ENCODE data around the gene TGFBR2. TPM values are rescaled to one million over a fixed set of nuclear protein-coding genes. Genes with fewer than 3 reads are reported as not detected.

The TGFBR2 gene
- total and polyA plus RNA-seq, 2 of the 13 experiments (the other 11 are each of a cell fraction or from before 2014, with no cell fraction given), result 82.2 to 187 TPM

DNA sequence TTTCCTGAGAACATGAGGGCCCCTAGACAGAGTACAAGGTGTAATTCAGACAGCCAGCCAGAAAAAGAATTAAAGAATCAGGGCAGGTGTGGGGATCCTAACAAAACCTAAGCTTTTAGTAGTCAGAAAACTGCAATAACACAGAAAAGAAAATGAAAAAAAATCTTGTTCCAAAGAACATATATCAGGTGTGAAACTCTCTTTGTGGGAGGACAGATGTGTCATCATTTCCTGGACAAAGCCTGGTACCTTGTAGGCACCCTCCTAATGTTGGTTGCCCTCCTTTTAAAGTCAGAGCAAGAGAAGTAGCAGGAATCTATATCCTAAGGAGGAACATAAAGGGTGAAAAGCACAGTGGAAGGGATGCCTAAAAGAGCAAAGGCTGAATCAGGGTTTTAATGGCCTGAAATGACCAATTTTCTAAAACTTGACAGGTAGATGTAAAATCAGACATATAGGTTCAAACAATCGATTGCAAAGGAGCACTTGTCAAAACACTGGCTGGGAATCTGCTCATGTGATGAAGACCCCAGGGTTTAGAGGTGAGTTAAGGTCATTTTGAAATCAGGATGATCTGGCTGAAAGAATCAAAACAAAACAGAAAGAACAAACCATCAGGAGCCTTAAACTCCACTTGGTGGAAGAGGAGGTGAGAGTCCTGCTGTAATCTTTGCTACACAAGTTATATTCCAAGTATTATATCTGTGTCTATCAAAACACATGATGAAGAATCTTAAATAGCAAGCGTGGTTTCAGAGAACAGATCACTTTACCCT, 54.9 kb downstream of the TGFBR2 start (continued):
- TF ChIP-seq, protein P1, sequence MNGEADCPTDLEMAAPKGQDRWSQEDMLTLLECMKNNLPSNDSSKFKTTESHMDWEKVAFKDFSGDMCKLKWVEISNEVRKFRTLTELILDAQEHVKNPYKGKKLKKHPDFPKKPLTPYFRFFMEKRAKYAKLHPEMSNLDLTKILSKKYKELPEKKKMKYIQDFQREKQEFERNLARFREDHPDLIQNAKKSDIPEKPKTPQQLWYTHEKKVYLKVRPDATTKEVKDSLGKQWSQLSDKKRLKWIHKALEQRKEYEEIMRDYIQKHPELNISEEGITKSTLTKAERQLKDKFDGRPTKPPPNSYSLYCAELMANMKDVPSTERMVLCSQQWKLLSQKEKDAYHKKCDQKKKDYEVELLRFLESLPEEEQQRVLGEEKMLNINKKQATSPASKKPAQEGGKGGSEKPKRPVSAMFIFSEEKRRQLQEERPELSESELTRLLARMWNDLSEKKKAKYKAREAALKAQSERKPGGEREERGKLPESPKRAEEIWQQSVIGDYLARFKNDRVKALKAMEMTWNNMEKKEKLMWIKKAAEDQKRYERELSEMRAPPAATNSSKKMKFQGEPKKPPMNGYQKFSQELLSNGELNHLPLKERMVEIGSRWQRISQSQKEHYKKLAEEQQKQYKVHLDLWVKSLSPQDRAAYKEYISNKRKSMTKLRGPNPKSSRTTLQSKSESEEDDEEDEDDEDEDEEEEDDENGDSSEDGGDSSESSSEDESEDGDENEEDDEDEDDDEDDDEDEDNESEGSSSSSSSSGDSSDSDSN (CRISPR knock-in tag; IDR thresholded peaks at IDR 0.05), result no peak
- TF ChIP-seq ZNF616 (CRISPR knock-in tag; IDR thresholded peaks at IDR 0.05; ENCODE audit: low read depth) (no peak), ZNF558 (CRISPR knock-in tag; IDR thresholded peaks at IDR 0.05; ENCODE audit: borderline replicate concordance) (no peak), AGO2 (optimal IDR thresholded peaks at IDR 0.05; ENCODE audit: low read depth, low read length) (peak; percentile 50), MTA3 (CRISPR knock-in tag; IDR thresholded peaks at IDR 0.05) (no peak), TP53 (CRISPR knock-in tag; conservative IDR thresholded peaks at IDR 0.05) (no peak), POLR2G (IDR thresholded peaks at IDR 0.05; ENCODE audit: low read depth, low read length) (peak; percentile 38; the same call in 1 of the 2 replicates), BCL6 (CRISPR knock-in tag; IDR thresholded peaks at IDR 0.05) (no peak), REXO4 (CRISPR knock-in tag; IDR thresholded peaks at IDR 0.05; ENCODE audit: borderline replicate concordance) (no peak), ATRX (CRISPR knock-in tag; IDR thresholded peaks at IDR 0.05; ENCODE audit: borderline replicate concordance) (no peak), ZNF557 (CRISPR knock-in tag; IDR thresholded peaks at IDR 0.05) (no peak), ZBTB21 (CRISPR knock-in tag; IDR thresholded peaks at IDR 0.05) (no peak), SSRP1 (CRISPR knock-in tag; IDR thresholded peaks at IDR 0.05) (peak; percentile 13; the same call in 1 of the 2 replicates), ZFX (CRISPR knock-in tag; IDR thresholded peaks at IDR 0.05; ENCODE audit: low read depth) (no peak)

Measured in HepG2 (cell line).